GM21526 (cell line): Measurements from ENCODE around the gene NCKAP5.
"Not testable (repeated sequence)": the region's sequence is repeated elsewhere in the genome, so short reads cannot be mapped to it uniquely, and the experiment has no call there.

Source experiments
- ATAC-seq: cut with Tn5 transposase; IDR thresholded peaks from one replicate; pipeline ENCODE4 v1.9.1; 2021; ENCODE audit warnings: moderate library complexity; ENCODE audit not compliant: unreplicated experiment, low FRiP score

The NCKAP5 gene

GRCh38 chr2:132716954-132717353, 851.3 kb downstream of the NCKAP5 start:
- ATAC-seq: no peak

GRCh38 chr2:132715386-132716351, 852.6 kb downstream of the NCKAP5 start:
- no peak for ATAC-seq

- no peak for ATAC-seq
Observed at GRCh38 chr2:132703396-132703795, 864.9 kb downstream of the NCKAP5 start.

- ATAC-seq: no peak
Observed at GRCh38 chr2:132701810-132702209, 866.5 kb downstream of the NCKAP5 start.

- not testable (repeated sequence) for ATAC-seq
Observed at GRCh38 chr2:132699802-132700201, 868.5 kb downstream of the NCKAP5 start.

GRCh38 chr2:132698347-132698746, 869.9 kb downstream of the NCKAP5 start:
- not testable (repeated sequence) for ATAC-seq

GRCh38 chr2:132697556-132698205, 870.6 kb downstream of the NCKAP5 start:
- no peak for ATAC-seq

GRCh38 chr2:132692816-132693215, 875.4 kb downstream of the NCKAP5 start:
- ATAC-seq: no peak

GRCh38 chr2:132691556-132691955, 876.7 kb downstream of the NCKAP5 start:
- ATAC-seq: no peak

GRCh38 chr2:132690664-132691303, 877.5 kb downstream of the NCKAP5 start:
- ATAC-seq: no peak

GRCh38 chr2:132681766-132682165, 886.5 kb downstream of the NCKAP5 start:
- ATAC-seq: no peak

- no peak for ATAC-seq
Observed at GRCh38 chr2:132680544-132680943, 887.7 kb downstream of the NCKAP5 start.

- ATAC-seq: no peak
Observed at GRCh38 chr2:132678483-132678882, 889.8 kb downstream of the NCKAP5 start.

- no peak for ATAC-seq
Observed at GRCh38 chr2:132677661-132678060, 890.6 kb downstream of the NCKAP5 start.

GRCh38 chr2:132676999-132677398, 891.3 kb downstream of the NCKAP5 start:
- ATAC-seq: no peak

- no peak for ATAC-seq
Observed at GRCh38 chr2:132671151-132671835, 897.0 kb downstream of the NCKAP5 start.

- no peak for ATAC-seq
Observed at GRCh38 chr2:132670496-132671150, 897.6 kb downstream of the NCKAP5 start.

GRCh38 chr2:132669908-132670495, 898.3 kb downstream of the NCKAP5 start, which contains the start of gene LYPD1:
Gene LYPD1 (minus strand): TSS chr2:132670205. CDS start chr2:132669932, 273 bp downstream.
- ATAC-seq: no peak
